ENCODE data around the gene BRAT1.

BRAT1 gene

DNA sequence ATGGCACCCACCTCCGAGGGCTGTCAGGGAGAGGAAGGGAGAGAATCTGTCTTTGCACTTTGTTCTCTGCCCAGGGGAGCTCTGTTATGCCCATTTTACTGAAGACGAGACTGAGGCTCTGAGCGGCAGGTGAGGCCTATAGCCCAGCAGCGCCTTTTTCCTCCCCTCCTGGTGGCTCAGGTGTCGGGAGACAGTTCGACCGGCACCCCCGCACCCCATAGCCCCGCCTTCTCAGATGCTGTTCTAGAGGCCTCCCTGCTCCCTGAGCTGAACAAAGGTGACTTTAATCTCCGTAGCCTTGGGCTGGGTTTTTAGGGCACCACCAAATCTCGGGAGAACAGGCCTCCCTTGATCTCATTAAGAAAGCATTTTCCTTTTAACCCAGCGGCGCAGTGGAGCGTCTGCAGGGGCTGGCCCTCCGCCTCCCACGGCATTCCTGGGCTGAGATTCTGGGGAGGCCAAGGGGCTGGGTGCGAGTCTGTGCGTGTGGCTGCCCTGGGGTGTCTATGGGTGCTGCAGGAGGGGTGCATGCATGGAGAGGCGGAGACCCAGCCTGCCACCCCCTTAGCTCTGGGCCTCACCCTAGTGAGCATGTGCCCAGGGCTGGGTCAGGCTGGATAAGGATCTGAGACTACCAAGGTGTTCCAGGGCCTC lies 32.4 kb downstream of the BRAT1 start:
- Histone ChIP-seq H3K4me1 (ENCODE audit: control insufficient read depth, low read depth, low read length) (peaks cover 47% of the 10 kb centered on the region), H3K27ac (ENCODE audit: low read length) (no peak overlapping the region), H3K36me3 (ENCODE audit: control insufficient read depth, low read depth, low read length) (peaks cover 18% of the 10 kb centered on the region), H3K9me3 (ENCODE audit: control insufficient read depth, low read depth, low read length) (no peaks in the 10 kb centered on the region), H3K27me3 (ENCODE audit: control insufficient read depth, insufficient read depth, low read length) (peaks cover 31% of the 10 kb centered on the region), H3K4me3 (ENCODE audit: low read length) (peak overlapping the region; percentile 51), H3K9ac (ENCODE audit: low read length) (peak overlapping the region; percentile 68)

DNA sequence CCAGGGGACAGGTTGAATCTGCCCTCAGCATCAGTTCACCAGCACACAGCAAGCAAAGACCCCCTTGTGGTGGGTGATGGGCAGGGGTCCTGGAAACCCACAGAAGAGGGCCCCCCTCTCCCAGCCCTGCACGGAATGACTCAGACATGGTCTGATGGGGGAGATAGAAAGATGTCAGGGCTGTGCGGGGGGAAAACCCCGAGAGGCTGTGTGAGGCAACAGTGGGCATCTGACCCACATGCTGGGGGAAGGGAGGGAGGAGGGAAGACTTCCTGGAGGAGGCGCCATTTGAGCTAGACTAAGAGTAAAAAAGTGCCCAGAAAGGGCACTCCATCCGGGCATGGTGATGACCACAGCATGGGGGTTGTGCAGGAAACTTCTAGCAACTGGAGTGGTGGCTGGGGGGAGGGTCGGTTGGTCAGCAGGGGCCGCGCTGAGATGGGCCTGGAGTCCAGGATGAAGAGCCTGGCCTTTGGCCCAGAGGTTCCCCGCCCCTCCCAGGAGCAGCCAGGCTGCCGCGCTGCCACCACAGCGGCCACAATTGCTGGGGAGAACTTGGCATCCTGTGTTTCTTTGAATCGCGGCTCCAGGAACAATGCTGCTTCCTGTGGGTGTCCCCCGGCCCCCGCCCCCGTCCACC lies 33.3 kb downstream of the BRAT1 start:
- H3K9me3 ChIP-seq (ENCODE audit: control insufficient read depth, low read depth, low read length) = no peaks in the 10 kb centered on the region
- peak overlapping the region; percentile 67 for H3K4me3 ChIP-seq (ENCODE audit: low read length)
- no peak overlapping the region for H3K27ac ChIP-seq (ENCODE audit: low read length)
- H3K36me3 ChIP-seq (ENCODE audit: control insufficient read depth, low read depth, low read length) = peaks cover 17% of the 10 kb centered on the region
- peaks cover 39% of the 10 kb centered on the region for H3K27me3 ChIP-seq (ENCODE audit: control insufficient read depth, insufficient read depth, low read length)
- peaks cover 56% of the 10 kb centered on the region for H3K4me1 ChIP-seq (ENCODE audit: control insufficient read depth, low read depth, low read length)
- H3K9ac ChIP-seq (ENCODE audit: low read length) = no peak overlapping the region

DNA sequence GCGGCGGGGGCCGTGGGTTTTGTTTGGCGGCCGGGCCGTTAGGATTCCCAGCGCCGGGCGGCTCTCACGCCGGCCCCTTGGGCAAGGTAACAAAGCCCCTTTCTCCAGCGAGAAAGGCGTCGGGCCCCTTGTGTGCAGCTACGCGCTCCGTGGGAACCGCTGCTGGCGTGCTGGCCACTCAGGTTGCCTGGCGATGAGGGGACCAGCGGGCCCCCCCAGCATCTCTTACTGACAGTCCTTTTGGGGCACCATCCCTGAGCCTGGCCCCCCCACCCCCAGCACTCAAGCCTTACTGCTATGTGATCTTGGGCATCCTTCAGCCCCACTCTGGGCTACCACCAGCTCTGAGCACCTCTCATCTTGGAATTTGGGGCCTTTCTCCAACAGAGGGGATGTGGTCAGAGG lies 34.0 kb downstream of the BRAT1 start:
- H3K9ac ChIP-seq (ENCODE audit: low read length) = no peak overlapping the region
- peaks cover 10% of the 10 kb centered on the region for H3K36me3 ChIP-seq (ENCODE audit: control insufficient read depth, low read depth, low read length)
- no peak overlapping the region for H3K27ac ChIP-seq (ENCODE audit: low read length)
- H3K9me3 ChIP-seq (ENCODE audit: control insufficient read depth, low read depth, low read length) = no peaks in the 10 kb centered on the region
- peak overlapping the region; percentile 67 for H3K4me3 ChIP-seq (ENCODE audit: low read length)
- peaks cover 39% of the 10 kb centered on the region for H3K27me3 ChIP-seq (ENCODE audit: control insufficient read depth, insufficient read depth, low read length)
- peaks cover 59% of the 10 kb centered on the region for H3K4me1 ChIP-seq (ENCODE audit: control insufficient read depth, low read depth, low read length)

DNA sequence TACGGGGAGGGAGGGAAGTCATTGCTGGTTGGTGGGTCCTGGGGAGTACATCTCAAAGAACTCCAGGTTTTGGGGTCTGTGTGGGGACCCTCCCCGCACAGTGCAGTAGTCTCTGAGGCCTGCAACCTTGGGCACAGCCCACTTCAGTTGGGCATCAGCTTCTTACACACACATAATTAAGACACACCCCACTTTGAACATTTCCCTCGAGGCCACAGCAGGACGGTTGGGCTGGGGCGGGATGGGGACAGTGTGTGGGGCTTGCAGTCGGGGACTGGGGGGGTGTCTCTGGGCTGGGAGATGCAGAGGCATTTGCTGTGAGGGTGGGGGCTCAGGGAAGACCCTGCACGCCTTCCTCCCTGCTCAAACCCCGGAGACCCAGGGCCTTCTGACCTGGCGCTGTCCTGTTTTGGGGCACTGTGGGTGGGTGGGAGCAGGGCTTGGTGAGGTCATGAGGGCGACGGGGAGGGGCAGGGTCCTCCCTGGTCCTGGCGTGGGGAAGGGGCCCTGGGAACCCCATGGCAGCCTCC lies 34.5 kb downstream of the BRAT1 start:
- Histone ChIP-seq H3K9me3 (ENCODE audit: control insufficient read depth, low read depth, low read length) (no peaks in the 10 kb centered on the region), H3K36me3 (ENCODE audit: control insufficient read depth, low read depth, low read length) (peaks cover 5% of the 10 kb centered on the region), H3K27me3 (ENCODE audit: control insufficient read depth, insufficient read depth, low read length) (peaks cover 39% of the 10 kb centered on the region), H3K4me1 (ENCODE audit: control insufficient read depth, low read depth, low read length) (peaks cover 59% of the 10 kb centered on the region), H3K27ac (ENCODE audit: low read length) (no peak overlapping the region), H3K9ac (ENCODE audit: low read length) (no peak overlapping the region), H3K4me3 (ENCODE audit: low read length) (peak overlapping the region; percentile 67)

DNA sequence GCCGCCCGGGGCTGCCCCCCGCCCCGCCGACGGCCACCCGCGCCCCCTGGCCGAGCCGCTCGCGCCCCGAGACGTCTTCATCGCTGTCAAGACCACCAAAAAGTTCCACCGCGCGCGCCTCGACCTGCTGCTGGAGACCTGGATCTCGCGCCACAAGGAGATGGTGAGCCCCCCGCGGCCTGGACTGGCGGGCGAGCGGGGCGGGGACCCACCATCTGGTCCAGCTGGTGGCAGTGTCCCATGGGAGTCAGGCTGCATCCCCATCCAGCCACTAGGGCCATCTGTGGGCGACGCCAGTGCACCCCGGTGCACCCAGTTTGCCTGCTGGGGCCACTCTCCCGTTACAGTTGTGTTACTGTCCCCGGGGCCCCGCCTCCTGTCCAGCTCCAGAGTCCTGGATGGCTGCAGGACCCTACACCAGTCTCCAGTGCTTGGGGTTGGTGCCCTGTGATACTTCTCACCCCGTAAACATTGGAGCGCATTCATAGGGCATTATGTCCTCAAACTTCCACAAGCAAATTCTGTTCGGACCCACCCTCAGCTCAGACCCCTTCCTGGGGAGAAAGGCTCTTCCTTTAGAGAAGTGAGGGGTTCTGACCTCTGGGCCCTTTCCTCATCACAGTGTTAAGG lies 35.1 kb downstream of the BRAT1 start:
- no peak overlapping the region for H3K27ac ChIP-seq (ENCODE audit: low read length)
- no peaks in the 10 kb centered on the region for H3K36me3 ChIP-seq (ENCODE audit: control insufficient read depth, low read depth, low read length)
- peaks cover 55% of the 10 kb centered on the region for H3K4me1 ChIP-seq (ENCODE audit: control insufficient read depth, low read depth, low read length)
- peak overlapping the region; percentile 67 for H3K4me3 ChIP-seq (ENCODE audit: low read length)
- no peak overlapping the region for H3K9ac ChIP-seq (ENCODE audit: low read length)
- H3K27me3 ChIP-seq (ENCODE audit: control insufficient read depth, insufficient read depth, low read length) = peaks cover 39% of the 10 kb centered on the region
- H3K9me3 ChIP-seq (ENCODE audit: control insufficient read depth, low read depth, low read length) = no peaks in the 10 kb centered on the region

DNA sequence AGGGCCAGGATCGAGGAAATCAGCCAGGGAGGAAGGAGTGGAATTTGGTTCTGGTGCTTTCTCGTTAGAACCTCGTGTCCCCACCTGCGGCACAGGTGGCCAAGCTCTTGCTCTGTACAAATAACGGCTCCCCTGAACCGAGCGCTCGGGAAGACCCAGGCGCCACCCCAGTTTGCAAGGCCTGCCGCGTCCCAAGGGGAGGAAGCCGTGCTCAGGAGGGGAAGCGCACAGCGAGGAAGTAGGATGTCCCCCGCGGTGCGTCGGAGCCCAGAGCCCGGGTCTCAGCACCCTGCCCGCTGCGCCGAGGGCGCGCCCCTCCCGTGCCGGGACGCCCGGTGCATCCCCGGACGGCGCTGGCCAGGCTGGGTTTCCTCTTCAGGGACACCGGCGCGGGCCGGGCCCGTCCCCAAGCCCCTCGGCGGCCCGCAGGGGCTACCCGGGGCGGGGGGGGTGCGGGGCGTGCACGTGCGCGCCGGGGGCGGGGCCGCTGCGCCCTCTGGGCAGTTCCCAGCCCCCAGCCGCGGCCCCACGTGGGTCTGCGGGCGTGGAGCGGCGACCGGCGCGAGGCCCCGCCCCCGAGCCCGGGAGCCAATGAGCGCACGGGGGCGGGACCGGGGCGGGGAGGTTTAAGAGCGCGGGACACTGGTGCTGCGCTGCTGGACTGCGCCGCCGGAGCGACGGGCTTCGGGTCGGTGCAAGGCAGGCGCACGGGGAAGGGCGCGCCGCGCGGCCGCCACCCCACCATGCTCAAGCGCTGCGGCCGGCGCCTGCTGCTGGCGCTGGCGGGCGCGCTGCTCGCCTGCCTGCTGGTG lies 36.0 kb downstream of the BRAT1 start, which contains the start of gene LFNG:
TSS of gene LFNG (plus strand) at position 656 of the 812 bp plus-strand sequence. CDS start at position 744, 88 bp downstream.
- no peaks in the 10 kb centered on the region for H3K9me3 ChIP-seq (ENCODE audit: control insufficient read depth, low read depth, low read length)
- H3K9ac ChIP-seq (ENCODE audit: low read length) = peak within 1 kb of the TSS; percentile 36
- no peak within 1 kb of the TSS for H3K27ac ChIP-seq (ENCODE audit: low read length)
- peaks cover 39% of the 10 kb centered on the region for H3K27me3 ChIP-seq (ENCODE audit: control insufficient read depth, insufficient read depth, low read length)
- H3K4me1 ChIP-seq (ENCODE audit: control insufficient read depth, low read depth, low read length) = peaks cover 48% of the 10 kb centered on the region
- peak within 1 kb of the TSS; percentile 70 for H3K4me3 ChIP-seq (ENCODE audit: low read length)
- H3K36me3 ChIP-seq (ENCODE audit: control insufficient read depth, low read depth, low read length) = no peaks in the 10 kb centered on the region

DNA sequence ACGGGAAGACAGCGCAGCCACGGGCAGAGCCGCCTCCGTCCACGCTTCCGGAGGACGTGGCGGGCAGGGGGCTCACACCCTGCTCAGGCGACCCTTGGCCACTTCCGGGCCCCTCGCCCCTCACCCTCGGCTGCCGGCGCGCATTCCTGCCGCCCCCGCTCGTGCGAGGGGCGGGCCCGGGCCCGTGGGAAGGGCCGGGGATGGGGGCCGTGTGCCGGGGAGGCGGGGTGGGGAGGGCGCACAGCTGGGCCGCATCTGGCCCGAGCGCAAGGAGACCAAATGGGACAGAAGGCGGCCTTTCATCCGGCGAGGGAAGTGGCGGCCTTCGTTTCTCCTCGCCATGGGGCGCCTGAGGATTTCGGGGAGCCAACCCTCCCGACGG lies 36.6 kb downstream of the BRAT1 start:
- Histone ChIP-seq H3K36me3 (ENCODE audit: control insufficient read depth, low read depth, low read length) (no peaks in the 10 kb centered on the region), H3K9ac (ENCODE audit: low read length) (peak overlapping the region; percentile 36), H3K9me3 (ENCODE audit: control insufficient read depth, low read depth, low read length) (no peaks in the 10 kb centered on the region), H3K4me3 (ENCODE audit: low read length) (peak overlapping the region; percentile 70), H3K27ac (ENCODE audit: low read length) (no peak overlapping the region), H3K4me1 (ENCODE audit: control insufficient read depth, low read depth, low read length) (peaks cover 42% of the 10 kb centered on the region), H3K27me3 (ENCODE audit: control insufficient read depth, insufficient read depth, low read length) (peaks cover 39% of the 10 kb centered on the region)

DNA sequence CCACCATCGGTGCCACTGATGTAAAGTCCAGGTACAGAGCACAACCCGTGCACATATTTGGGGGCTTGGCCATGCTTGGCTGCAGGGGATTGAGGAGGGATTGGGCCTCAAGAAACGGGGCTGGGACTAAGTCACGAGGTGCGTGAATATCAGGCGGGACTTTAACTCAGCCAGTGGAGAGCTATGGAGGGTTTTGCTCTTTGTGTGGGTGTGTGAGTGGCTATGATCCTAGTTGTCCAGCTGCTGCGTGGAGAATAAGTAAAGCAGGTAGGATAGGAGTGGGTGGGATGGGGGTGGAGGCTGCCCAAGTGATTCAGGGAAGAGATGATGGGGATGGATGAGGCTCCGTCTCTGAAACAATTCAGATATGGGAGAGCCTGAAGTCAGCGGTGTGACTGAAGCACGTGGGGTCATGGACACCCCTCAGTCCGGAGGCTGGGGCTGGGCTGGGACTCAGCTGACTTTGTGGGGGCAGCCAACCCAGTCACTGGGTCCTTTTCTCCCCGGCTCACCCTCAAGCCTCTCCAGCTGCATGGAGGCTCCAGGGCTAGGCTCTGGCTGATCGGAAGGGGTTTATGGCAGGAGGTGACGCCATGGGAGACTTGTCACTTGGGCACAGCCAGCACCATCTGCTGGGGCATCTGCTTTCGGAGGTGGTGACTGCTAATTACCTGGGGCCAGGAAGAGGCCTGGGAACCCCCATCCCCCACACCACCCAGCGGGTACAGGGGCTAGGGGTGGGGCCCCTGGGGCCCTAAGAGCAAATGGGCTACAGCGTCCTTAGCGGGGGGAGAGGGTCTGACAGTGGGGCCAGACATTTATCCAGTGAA lies 37.4 kb downstream of the BRAT1 start:
- Histone ChIP-seq H3K4me1 (ENCODE audit: control insufficient read depth, low read depth, low read length) (peaks cover 34% of the 10 kb centered on the region), H3K9me3 (ENCODE audit: control insufficient read depth, low read depth, low read length) (no peaks in the 10 kb centered on the region), H3K27ac (ENCODE audit: low read length) (no peak overlapping the region), H3K27me3 (ENCODE audit: control insufficient read depth, insufficient read depth, low read length) (peaks cover 39% of the 10 kb centered on the region), H3K4me3 (ENCODE audit: low read length) (peak overlapping the region; percentile 70), H3K36me3 (ENCODE audit: control insufficient read depth, low read depth, low read length) (no peaks in the 10 kb centered on the region), H3K9ac (ENCODE audit: low read length) (no peak overlapping the region)

DNA sequence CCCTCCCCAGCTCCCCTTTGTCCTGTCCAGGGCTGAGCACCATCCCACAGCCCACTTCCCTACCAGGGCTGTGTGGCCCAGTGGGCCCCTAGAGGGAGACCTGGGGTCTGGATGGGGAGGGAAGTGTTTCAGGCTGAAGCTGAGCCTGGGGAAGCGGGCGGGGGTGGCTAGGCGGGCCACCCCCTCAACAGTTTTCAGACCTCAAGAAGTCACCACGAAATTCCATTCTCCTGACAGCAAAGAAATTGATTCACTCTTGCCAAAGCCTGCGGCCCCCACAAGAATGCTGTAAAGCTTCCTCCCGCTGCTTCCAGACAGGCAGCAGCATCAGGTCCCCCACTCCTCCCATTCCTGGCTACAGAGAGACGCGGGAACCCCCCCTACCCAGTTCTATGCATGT lies 38.3 kb downstream of the BRAT1 start:
- no peak overlapping the region for H3K9ac ChIP-seq (ENCODE audit: low read length)
- H3K27me3 ChIP-seq (ENCODE audit: control insufficient read depth, insufficient read depth, low read length) = peaks cover 37% of the 10 kb centered on the region
- H3K27ac ChIP-seq (ENCODE audit: low read length) = no peak overlapping the region
- H3K9me3 ChIP-seq (ENCODE audit: control insufficient read depth, low read depth, low read length) = no peaks in the 10 kb centered on the region
- H3K36me3 ChIP-seq (ENCODE audit: control insufficient read depth, low read depth, low read length) = no peaks in the 10 kb centered on the region
- peaks cover 28% of the 10 kb centered on the region for H3K4me1 ChIP-seq (ENCODE audit: control insufficient read depth, low read depth, low read length)
- H3K4me3 ChIP-seq (ENCODE audit: low read length) = no peak overlapping the region

DNA sequence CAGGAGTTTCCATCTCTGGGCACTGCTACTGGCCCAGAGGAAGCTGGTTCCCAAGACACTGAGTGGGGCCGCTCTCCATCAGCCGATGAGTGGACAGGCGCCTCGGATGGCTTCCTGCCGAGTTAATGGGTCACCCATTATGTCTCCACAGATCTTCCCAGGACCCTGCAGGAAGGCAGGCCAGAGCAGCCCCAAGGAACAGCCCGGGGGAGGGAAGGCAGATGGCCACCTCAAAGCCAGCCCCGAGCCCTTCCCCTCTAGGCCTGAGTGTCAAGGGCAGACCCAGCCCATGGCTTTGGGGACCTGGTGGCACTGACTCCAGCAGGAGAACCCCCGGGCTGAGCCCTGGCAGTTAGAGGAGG lies 39.1 kb downstream of the BRAT1 start:
- peaks cover 22% of the 10 kb centered on the region for H3K4me1 ChIP-seq (ENCODE audit: control insufficient read depth, low read depth, low read length)
- no peak overlapping the region for H3K27ac ChIP-seq (ENCODE audit: low read length)
- no peak overlapping the region for H3K9ac ChIP-seq (ENCODE audit: low read length)
- H3K9me3 ChIP-seq (ENCODE audit: control insufficient read depth, low read depth, low read length) = no peaks in the 10 kb centered on the region
- no peak overlapping the region for H3K4me3 ChIP-seq (ENCODE audit: low read length)
- no peaks in the 10 kb centered on the region for H3K36me3 ChIP-seq (ENCODE audit: control insufficient read depth, low read depth, low read length)
- peaks cover 29% of the 10 kb centered on the region for H3K27me3 ChIP-seq (ENCODE audit: control insufficient read depth, insufficient read depth, low read length)
